Mesenchymal stem cell (in vitro differentiated cells and primary cell): ENCODE results near the gene NVL.

Experiments used
- DNase-seq: peaks from one replicate; pipeline ENCODE4 v3.0.0-alpha.2; 2013
- H2AFZ ChIP-seq: one replicate; pipeline ENCODE4 v1.6.1; 2013; ENCODE audit warnings: low read depth, mild to moderate bottlenecking, control low read depth, inconsistent platforms, low read length, moderate library complexity
- H2AK5ac ChIP-seq: 2 replicates; pipeline ENCODE4 v1.6.1; 2013; ENCODE audit warnings: low read length, moderate library complexity, mild to moderate bottlenecking, inconsistent platforms; ENCODE audit not compliant: severe bottlenecking
- H2BK120ac ChIP-seq: one replicate; pipeline ENCODE4 v1.6.1; 2013; ENCODE audit warnings: low read depth, mild to moderate bottlenecking, inconsistent platforms, low read length, moderate library complexity
- H2BK12ac ChIP-seq, 2 experiments: one replicate each; pipeline ENCODE4 v1.6.1; 2013; ENCODE audit warnings: inconsistent platforms in 2 of 2, low read length in 2 of 2, mild to moderate bottlenecking in 2 of 2, moderate library complexity in 2 of 2, control low read depth in 1 of 2
- H2BK15ac ChIP-seq: one replicate; pipeline ENCODE4 v1.6.1; 2013; ENCODE audit warnings: mild to moderate bottlenecking, low read depth, inconsistent platforms; ENCODE audit not compliant: poor library complexity, severe bottlenecking
- H2BK5ac ChIP-seq: 2 replicates; pipeline ENCODE4 v1.6.1; 2013; ENCODE audit warnings: low read depth, mild to moderate bottlenecking, low read length, control low read depth, inconsistent platforms; ENCODE audit not compliant: poor library complexity, severe bottlenecking
- H3K14ac ChIP-seq, 2 experiments: one replicate each; pipeline ENCODE4 v1.6.1; 2013; ENCODE audit warnings: inconsistent platforms in 2 of 2, low read length in 2 of 2, control low read depth in 1 of 2, mild to moderate bottlenecking in 1 of 2, moderate library complexity in 1 of 2
- H3K18ac ChIP-seq, 2 experiments: one replicate each; pipeline ENCODE4 v1.6.1; 2013; ENCODE audit warnings: inconsistent platforms in 2 of 2, low read length in 2 of 2, control low read depth in 1 of 2, low read depth in 1 of 2, mild to moderate bottlenecking in 1 of 2
- H3K23ac ChIP-seq, 2 experiments: one replicate each; pipeline ENCODE4 v1.6.1; 2013; ENCODE audit warnings: inconsistent platforms in 2 of 2, low read length in 2 of 2, mild to moderate bottlenecking in 2 of 2, moderate library complexity in 2 of 2, control low read depth in 1 of 2
- H3K27ac ChIP-seq: 2 replicates; pipeline ENCODE4 v1.5.1; 2013; ENCODE audit warnings: mild to moderate bottlenecking, moderate library complexity, low read length, control low read depth, inconsistent platforms; ENCODE audit not compliant: poor library complexity, severe bottlenecking
- H3K27me3 ChIP-seq, 2 experiments: 2 replicates each; pipeline versions ENCODE4 v1.6.1 to v1.7.0; 2013; ENCODE audit warnings: low read length in 2 of 2, mild to moderate bottlenecking in 2 of 2, moderate library complexity in 2 of 2, control low read depth in 1 of 2, inconsistent platforms in 1 of 2; ENCODE audit not compliant: control insufficient read depth in 1 of 2, insufficient read depth in 1 of 2
- H3K36me3 ChIP-seq, 2 experiments: 2 replicates each; pipeline versions ENCODE4 v1.6.1 to v1.7.0; 2013; ENCODE audit warnings: low read length in 2 of 2, control low read depth in 1 of 2, inconsistent platforms in 1 of 2, low read depth in 1 of 2, mild to moderate bottlenecking in 1 of 2; ENCODE audit not compliant: insufficient read depth in 2 of 2, control insufficient read depth in 1 of 2
- H3K4ac ChIP-seq, 2 experiments: one replicate each; pipeline ENCODE4 v1.6.1; 2013; ENCODE audit warnings: inconsistent platforms in 2 of 2, low read length in 2 of 2, mild to moderate bottlenecking in 2 of 2, moderate library complexity in 2 of 2, control low read depth in 1 of 2, low read depth in 1 of 2
- H3K4me1 ChIP-seq: 2 replicates; pipeline ENCODE4 v1.6.1; 2013; ENCODE audit warnings: low read depth, low read length, control low read depth; ENCODE audit not compliant: control insufficient read depth, insufficient read depth
- H3K4me2 ChIP-seq: 2 replicates; pipeline ENCODE4 v1.6.1; 2013; ENCODE audit warnings: low read length, mild to moderate bottlenecking, inconsistent platforms; ENCODE audit not compliant: poor library complexity, severe bottlenecking
- H3K4me3 ChIP-seq, 2 experiments: 2 replicates each; pipeline versions ENCODE4 v1.5.1 to v1.7.0; 2013; ENCODE audit warnings: low read length in 2 of 2, mild to moderate bottlenecking in 2 of 2, control low read depth in 1 of 2, low read depth in 1 of 2; ENCODE audit not compliant: insufficient read depth in 1 of 2
- H3K79me1 ChIP-seq: replicated peaks from 2 replicates; pipeline ENCODE4 v1.6.1; 2013; ENCODE audit warnings: mild to moderate bottlenecking, control low read depth, low read length, inconsistent platforms; ENCODE audit not compliant: poor library complexity, severe bottlenecking
- H3K9ac ChIP-seq: 2 replicates; pipeline ENCODE4 v1.7.0; 2013; ENCODE audit warnings: mild to moderate bottlenecking, low read length, moderate library complexity
- H3K9me3 ChIP-seq: 2 replicates; pipeline ENCODE4 v1.7.0; 2013; ENCODE audit warnings: mild to moderate bottlenecking, low read length; ENCODE audit not compliant: control insufficient read depth
- H4K8ac ChIP-seq: one replicate; pipeline ENCODE4 v1.6.1; 2013; ENCODE audit warnings: inconsistent platforms, mild to moderate bottlenecking, low read length, moderate library complexity
- H4K91ac ChIP-seq: one replicate; pipeline ENCODE4 v1.6.1; 2013; ENCODE audit warnings: mild to moderate bottlenecking, low read length, inconsistent platforms
- WGBS: methylation state at CpG from one replicate; pipeline ENCODE4 v1.1.7; 2013; ENCODE audit warnings: mixed read lengths; 5-methylcytosine and 5-hydroxymethylcytosine counted together

NVL gene

GRCh38 chr1:224266105-224266914 is 63.7 kb downstream of the NVL start:
- Histone ChIP-seq H3K4me2 (no peak overlapping the region), H2BK12ac (no peak overlapping the region), H2BK15ac (no peak overlapping the region), H2BK5ac (no peak overlapping the region), H3K9me3 (no peaks in the 10 kb centered on the region), H2AFZ (no peak overlapping the region), H3K18ac (no peak overlapping the region), H3K79me1 (no peaks in the 10 kb centered on the region), H2AK5ac (no peak overlapping the region), H3K23ac (no peak overlapping the region), H3K27me3 (no peaks in the 10 kb centered on the region), H2BK120ac (no peak overlapping the region), H4K91ac (no peak overlapping the region), H3K4me1 (no peaks in the 10 kb centered on the region), H3K14ac (no peak overlapping the region), H3K27ac (no peak overlapping the region), H3K36me3 (peaks cover 23 to 68% of the 10 kb centered on the region in 2 experiments), H3K9ac (no peak overlapping the region), H3K4ac (no peak overlapping the region), H3K4me3 (no peak overlapping the region), H4K8ac (no peak overlapping the region)
- 77% methylated on average over 3 of the region's 3 CpGs for WGBS
- DNase-seq = peak; percentile 24

DNA sequence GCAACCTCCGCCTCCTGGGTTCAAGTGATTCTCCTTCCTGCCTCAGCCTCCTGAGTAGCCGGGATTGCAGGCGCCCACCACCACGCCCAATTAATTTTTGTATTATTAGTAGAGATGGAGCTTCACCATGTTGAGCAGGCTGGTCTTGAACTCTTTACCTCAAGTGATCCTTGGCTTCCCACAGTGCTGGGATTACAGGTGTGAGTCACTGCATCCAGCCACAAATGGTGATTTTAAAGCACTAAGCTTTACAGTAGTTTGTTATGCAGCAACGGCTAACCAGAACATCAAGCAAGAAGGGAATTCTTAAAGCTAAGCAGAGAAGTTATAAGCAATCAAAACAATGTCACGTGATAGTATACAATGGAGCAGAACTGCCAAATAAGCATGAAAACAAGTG is 65.7 kb downstream of the NVL start:
- H3K27ac ChIP-seq = no peak overlapping the region
- no peak overlapping the region for H3K9ac ChIP-seq
- WGBS = 97% methylated on average over 2 of the region's 6 CpGs
- no peak overlapping the region for H2AFZ ChIP-seq
- no peak overlapping the region for H4K91ac ChIP-seq
- H3K4me3 ChIP-seq = no peak overlapping the region
- H3K4ac ChIP-seq = no peak overlapping the region
- no peak overlapping the region for H2BK5ac ChIP-seq
- no peak overlapping the region for H3K14ac ChIP-seq
- H4K8ac ChIP-seq = no peak overlapping the region
- no peak overlapping the region for H2BK15ac ChIP-seq
- H3K27me3 ChIP-seq = no peaks in the 10 kb centered on the region
- H3K79me1 ChIP-seq = no peaks in the 10 kb centered on the region
- H3K4me1 ChIP-seq = no peaks in the 10 kb centered on the region
- DNase-seq = peak; percentile 32
- H3K4me2 ChIP-seq = no peak overlapping the region
- H3K9me3 ChIP-seq = no peaks in the 10 kb centered on the region
- no peak overlapping the region for H3K23ac ChIP-seq
- H2AK5ac ChIP-seq = no peak overlapping the region
- peaks cover 13 to 51% of the 10 kb centered on the region in 2 experiments for H3K36me3 ChIP-seq
- no peak overlapping the region for H3K18ac ChIP-seq
- H2BK120ac ChIP-seq = no peak overlapping the region
- H2BK12ac ChIP-seq = no peak overlapping the region

- Histone ChIP-seq H3K27me3 (no peaks in the 10 kb centered on the region), H3K4me1 (no peaks in the 10 kb centered on the region), H2BK120ac (no peak overlapping the region), H3K9ac (no peak overlapping the region), H3K14ac (no peak overlapping the region), H2BK15ac (no peak overlapping the region), H3K18ac (no peak overlapping the region), H3K23ac (no peak overlapping the region), H3K9me3 (no peaks in the 10 kb centered on the region), H3K36me3 (peaks cover 4 to 36% of the 10 kb centered on the region in 2 experiments), H2BK5ac (no peak overlapping the region), H3K79me1 (no peaks in the 10 kb centered on the region), H3K4me2 (no peak overlapping the region), H2BK12ac (no peak overlapping the region), H4K91ac (no peak overlapping the region), H3K4me3 (no peak overlapping the region), H2AK5ac (no peak overlapping the region), H2AFZ (no peak overlapping the region), H3K27ac (no peak overlapping the region), H3K4ac (no peak overlapping the region), H4K8ac (no peak overlapping the region)
- peak; percentile 46 for DNase-seq
- 87% methylated on average over 2 of the region's 2 CpGs for WGBS
Measured at GRCh38 chr1:224262373-224263054, 67.5 kb downstream of the NVL start.

GRCh38 chr1:224259986-224260385 is 70.0 kb downstream of the NVL start:
- Histone ChIP-seq H3K14ac (no peak overlapping the region), H2AFZ (no peak overlapping the region), H3K9ac (no peak overlapping the region), H2BK5ac (no peak overlapping the region), H3K23ac (no peak overlapping the region), H4K8ac (no peak overlapping the region), H3K4ac (no peak overlapping the region), H2BK15ac (no peak overlapping the region), H3K36me3 (peaks cover 4 to 28% of the 10 kb centered on the region in 2 experiments), H3K4me1 (no peaks in the 10 kb centered on the region), H2BK120ac (no peak overlapping the region), H2AK5ac (no peak overlapping the region), H4K91ac (no peak overlapping the region), H3K4me2 (no peak overlapping the region), H3K4me3 (no peak overlapping the region), H3K79me1 (no peaks in the 10 kb centered on the region), H3K27ac (no peak overlapping the region), H3K9me3 (no peaks in the 10 kb centered on the region), H3K27me3 (no peaks in the 10 kb centered on the region), H2BK12ac (no peak overlapping the region), H3K18ac (no peak overlapping the region)
- no peak for DNase-seq
- WGBS = 86% methylated on average over 5 of the region's 5 CpGs
